NCI-H1048 (cell line): ENCODE data around the gene AQP7.
"Not testable (repeated sequence)": the region's sequence is repeated elsewhere in the genome, so short reads cannot be mapped to it uniquely, and the experiment has no call there.

ENCODE experiments used
- DNase-seq: peaks from one replicate; lab custom pipeline; 2025; lab: John Stamatoyannopoulos, UW

Gene AQP7

GRCh38 chr9:33395159-33395879 is 7.0 kb downstream of the AQP7 start:
- DNase-seq = not testable (repeated sequence)

- not testable (repeated sequence) for DNase-seq
Observed at GRCh38 chr9:33393986-33394385, 8.4 kb downstream of the AQP7 start.

DNA sequence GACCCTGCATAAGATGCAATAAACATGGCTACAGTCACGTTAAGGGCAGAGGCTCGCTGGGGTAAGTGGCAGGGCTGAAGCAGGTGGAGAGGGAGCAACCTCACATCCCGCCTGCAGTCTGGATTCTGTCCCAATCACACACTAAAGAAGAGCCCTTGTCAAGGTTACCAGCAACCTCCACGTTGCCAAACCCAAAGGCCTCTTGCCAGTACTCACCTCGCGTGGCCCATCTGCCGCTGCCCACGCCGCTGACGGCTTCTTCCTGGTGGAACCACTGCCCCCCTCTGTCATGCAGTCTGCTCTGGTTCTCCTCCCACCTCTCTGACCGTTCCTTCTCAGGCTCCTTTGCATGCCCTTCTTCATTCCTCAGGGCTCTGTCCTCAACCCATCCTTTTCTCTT is 8.8 kb downstream of the AQP7 start:
- no peak for DNase-seq

DNA sequence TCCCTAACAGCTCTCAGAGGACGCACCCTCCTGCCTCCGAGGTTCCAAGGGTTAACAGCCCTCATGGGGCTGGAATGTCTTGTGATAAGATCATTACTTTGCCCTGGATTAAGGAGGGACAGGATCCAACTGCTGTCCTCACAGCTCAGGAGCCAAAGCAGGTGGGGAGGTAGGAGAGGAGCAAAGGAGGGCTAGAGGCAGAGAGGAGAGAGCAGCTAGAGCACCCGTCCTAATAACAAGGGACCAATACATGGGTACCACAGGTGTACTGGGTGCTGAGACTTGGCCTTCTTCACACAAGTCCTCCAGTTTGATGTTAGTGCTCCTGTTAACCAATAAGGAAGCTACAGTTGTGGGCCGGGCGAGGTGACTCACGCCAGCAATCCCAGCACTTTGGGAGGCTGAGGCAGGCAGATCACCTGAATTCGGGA is 9.8 kb downstream of the AQP7 start:
- DNase-seq = not testable (repeated sequence)

DNA sequence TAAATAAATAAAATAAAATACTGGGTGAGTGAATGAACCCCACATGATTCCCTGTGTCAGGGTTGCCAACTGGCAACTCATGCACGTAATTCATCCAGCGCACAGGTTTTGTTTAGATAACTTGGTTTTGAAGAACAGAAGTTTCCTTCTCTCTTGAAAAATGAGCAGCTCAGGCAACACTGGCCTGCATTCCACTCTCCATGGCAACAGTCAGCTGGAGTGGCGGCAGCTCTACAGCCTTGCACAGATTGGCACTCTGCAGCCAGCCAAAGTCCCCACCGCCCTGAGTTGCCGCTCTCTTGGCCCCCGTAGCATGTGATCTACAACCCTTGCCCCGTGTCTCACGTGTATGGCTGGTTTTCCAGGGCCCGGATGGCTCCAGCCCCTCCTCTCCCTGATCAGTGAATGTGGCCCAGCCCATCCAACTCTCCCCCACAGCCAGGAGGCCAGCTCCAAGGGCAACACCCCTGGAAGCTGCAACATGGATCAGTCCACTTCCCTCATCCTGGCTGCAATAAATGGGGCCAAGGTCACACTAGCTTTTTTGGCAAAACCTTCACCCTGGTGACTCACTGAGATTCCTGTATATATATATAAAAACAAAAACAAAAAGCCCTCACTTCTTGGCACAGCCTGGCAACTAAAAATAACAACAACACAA is 11.1 kb downstream of the AQP7 start:
- DNase-seq = not testable (repeated sequence)

DNA sequence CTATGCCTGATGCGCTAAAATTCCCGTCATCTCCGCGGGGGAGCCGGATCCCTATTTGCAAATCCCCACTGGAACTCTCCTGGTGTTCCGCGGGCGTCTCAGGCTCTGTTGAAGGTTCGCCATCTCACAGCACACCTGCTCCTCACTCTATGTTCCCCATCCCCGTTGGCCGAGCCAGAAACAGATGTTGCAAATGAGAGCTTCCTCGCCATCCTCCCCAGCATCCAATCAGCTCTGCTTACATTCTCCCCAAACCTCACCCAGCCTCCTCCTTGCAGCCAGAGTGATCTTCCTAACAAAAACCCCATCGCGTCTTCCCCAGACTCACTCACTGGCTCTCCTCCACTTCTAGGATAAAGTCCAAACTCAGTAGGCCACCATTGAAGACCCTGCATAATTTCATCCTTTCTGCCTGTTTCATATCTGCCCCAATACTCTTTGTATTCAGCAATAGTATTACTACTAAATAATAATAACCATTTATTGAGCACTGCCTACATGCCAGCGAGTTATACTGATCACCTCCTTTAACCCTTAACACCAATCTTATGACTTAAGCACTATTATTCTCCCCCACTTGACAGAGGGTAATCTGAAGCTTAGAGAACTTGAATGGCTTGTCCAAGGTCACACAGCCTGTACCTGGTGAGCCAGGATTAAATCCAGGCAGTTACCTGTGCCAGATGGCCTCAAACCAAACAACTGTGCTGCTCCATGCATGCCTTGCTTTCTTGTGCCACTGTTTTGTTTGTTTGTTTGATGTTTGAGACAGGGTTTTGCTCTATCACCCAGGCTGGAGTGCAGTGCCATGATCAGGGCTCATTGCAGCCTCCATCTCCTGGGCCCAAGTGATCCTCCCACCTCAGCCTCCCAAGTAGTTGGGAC is 14.0 kb downstream of the AQP7 start:
- DNase-seq = no peak

DNA sequence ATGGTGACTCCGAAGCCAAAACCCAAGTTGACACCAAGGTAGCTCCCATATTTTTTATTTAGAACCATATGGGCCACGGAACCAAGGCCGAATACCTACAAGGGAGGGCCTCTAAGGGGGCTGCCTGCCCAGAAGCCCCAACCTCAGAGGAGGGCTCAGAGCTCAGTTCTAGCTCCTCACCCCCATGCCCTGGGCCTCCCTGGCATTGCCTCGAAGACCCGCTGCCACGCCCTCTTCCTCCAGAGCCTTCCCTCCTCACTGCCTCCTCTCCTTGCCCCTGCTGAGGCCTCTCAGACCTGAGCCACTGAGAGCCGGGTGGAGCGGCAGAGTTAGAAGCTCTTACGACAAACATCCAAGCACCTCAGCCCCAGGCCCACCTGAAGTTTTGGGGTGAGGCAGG is 15.4 kb downstream of the AQP7 start:
- not testable (repeated sequence) for DNase-seq

DNA sequence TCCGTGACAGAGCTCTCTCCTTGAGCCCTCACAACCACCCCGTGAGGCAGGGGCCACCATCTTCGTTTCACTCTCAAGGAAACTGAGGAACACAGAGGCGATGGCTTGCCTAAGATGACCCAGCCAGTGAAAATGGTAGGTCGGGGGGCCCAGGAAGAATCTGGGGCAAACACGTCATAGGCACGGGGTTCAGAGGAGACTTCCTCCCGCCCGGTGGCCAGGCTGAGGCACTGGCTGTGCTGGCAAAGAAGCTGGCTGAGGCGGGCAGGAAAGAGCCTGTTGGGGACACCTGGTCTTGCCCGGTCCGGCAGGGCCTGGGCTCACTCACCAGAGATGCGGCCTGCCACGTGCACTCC is 15.7 kb downstream of the AQP7 start:
- DNase-seq = not testable (repeated sequence)

- not testable (repeated sequence) for DNase-seq
Observed at GRCh38 chr9:33385979-33386640, 16.3 kb downstream of the AQP7 start.

DNA sequence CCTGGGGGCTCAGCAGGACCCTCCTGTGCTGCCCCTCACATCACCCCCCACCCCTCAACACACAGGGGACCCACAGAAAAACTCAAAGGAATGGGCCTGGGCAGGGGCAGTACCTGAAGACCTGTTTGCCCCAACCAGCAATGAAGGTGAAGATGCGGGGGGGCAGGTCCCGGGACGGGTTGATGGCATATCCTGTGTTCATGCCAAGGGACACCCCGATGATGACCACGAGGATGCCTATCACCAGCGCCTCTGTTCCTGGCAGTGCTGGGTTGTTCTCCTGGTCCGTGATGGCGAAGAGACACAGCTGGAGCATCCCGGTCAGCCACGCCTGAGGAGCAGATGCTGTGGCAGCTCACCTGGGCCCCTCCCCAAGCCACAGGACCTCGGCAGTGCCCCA is 16.8 kb downstream of the AQP7 start:
- DNase-seq = not testable (repeated sequence)

DNA sequence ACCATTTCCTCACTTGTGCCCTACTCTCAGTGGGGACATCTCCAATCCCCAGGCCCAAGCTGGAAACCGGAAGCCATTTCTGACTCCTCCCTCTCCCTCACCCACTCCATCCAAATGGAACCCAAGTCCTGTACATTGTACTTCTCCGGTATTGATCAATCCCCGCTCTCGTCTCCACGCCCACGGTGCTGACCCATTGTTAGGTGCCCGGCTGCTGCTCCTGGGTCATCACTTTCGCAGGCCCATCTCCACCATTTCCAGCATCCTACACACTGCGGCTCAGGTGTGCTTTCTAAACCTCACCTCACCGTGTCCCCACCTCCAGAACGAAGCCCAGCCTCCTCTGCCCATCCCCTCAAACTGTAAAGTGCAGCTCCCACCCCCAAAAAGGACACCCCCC is 19.0 kb downstream of the AQP7 start:
- DNase-seq = not testable (repeated sequence)

- not testable (repeated sequence) for DNase-seq
Observed at GRCh38 chr9:33382397-33382796, 20.0 kb downstream of the AQP7 start.

GRCh38 chr9:33381231-33381791 is 21.1 kb downstream of the AQP7 start:
- DNase-seq = no peak

GRCh38 chr9:33380390-33381094 is 21.8 kb downstream of the AQP7 start:
- no peak for DNase-seq

GRCh38 chr9:33379666-33380389 is 22.5 kb downstream of the AQP7 start:
- no peak for DNase-seq

DNA sequence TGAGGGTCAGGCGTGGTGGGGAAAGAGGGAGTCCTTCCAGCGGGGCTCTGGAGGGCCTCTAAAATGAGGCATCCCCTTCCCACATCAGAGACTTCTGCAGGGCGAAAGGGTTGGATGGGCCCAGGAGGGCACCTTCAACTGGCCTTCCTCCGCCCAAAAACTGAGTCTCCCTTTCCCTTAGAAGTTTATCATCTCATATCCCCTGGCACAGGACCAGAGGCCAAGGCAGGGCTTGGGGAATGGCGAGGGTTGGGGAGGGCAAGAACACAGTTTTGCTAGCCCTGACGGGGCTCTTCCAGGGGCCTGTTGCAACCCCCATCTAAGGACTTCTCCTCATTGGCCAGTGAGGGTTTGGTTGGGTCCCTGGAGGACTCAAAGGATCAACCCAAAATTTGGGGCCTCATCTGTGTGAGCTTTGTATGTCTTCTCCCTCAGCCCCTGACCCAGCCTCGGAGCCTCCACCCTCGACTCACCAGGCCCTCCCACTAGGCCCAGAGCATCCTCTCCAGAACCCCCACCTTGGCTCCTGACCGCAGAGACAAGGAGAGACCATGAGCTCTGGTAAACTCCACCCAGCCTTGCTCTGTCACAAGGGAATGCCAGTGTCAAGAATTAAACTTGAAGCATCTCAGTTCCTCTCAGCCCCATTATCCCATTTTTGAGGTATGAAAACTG is 24.1 kb downstream of the AQP7 start:
- no peak for DNase-seq

- DNase-seq = no peak
Observed at GRCh38 chr9:33377089-33377715, 25.2 kb downstream of the AQP7 start.

GRCh38 chr9:33375841-33376321 is 26.5 kb downstream of the AQP7 start:
- no peak for DNase-seq

DNA sequence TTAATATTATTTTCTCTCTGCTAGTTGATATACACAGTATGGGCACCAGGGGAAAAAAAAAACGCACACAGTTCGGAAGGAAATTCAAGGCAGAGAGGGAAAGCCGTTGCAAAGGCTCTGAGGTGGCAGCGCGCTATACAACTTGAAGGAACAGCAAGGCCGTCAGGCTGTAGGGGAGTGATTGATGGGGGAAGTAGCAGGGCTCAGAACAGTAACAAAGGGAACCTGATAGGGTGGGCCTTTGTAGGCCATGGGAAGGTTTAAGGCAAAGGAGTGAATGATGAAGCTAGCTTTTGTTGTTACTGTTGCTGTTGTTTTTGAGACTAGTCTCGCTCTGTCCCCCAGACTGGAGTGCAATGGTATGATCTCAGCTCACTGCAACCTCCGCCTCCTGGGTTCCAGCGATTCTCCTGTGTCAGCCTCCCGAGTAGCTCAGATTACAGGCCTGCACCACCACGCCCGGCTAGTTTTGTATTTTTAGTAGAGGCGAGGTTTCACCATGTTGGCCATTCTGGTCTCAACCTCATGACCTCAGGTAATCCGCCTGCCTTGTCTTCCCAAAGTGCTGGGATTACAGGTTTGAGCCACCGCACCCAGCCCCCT is 27.0 kb downstream of the AQP7 start:
- DNase-seq = no peak
